Breast epithelium (tissue), 4 donors: Measurements from ENCODE around the gene NUDT16. TPM values are rescaled to one million over a fixed set of nuclear protein-coding genes. Genes with fewer than 3 reads are reported as not detected.

Source experiments
- DNase-seq, 2 donors: peaks; one replicate each; pipeline ENCODE4 v3.0.0-alpha.2; 2019; ENCODE audit warnings: low spot score in 2 of 2
- H3K27ac ChIP-seq, 2 donors: fragments of 200-600 bp; sonication (generic) in 1 of 2; one replicate each; pipeline ENCODE4 v1.5.1; 2016 to 2019; ENCODE audit warnings: mild to moderate bottlenecking in 1 of 2
- H3K27me3 ChIP-seq, 2 donors: fragments of 200-600 bp; sonication (generic) in 1 of 2; one replicate each; pipeline versions ENCODE4 v1.5.1 to v1.6.0; 2017 to 2019; ENCODE audit warnings: control low read depth in 1 of 2, mild to moderate bottlenecking in 1 of 2
- H3K36me3 ChIP-seq: fragments of 200-600 bp; one replicate; pipeline ENCODE4 v1.5.1; 2019
- H3K4me1 ChIP-seq, 2 donors: fragments of 200-600 bp; sonication (generic); one replicate each; pipeline ENCODE4 v1.5.1; 2016 to 2019; ENCODE audit warnings: control low read depth in 1 of 2
- H3K4me3 ChIP-seq, 3 donors: fragments of 200-600 bp; sonication (generic); 1 replicate in 2 of 3; 2 replicates in 1 of 3; pipeline ENCODE4 v1.5.1; 2016 to 2019; ENCODE audit warnings: mild to moderate bottlenecking in 3 of 3, moderate library complexity in 2 of 3
- H3K9me3 ChIP-seq, 2 donors: fragments of 200-600 bp; sonication (generic) in 1 of 2; one replicate each; pipeline ENCODE4 v1.5.1; 2016 to 2019; ENCODE audit warnings: control low read depth in 1 of 2
- CTCF ChIP-seq, 3 donors: fragments of 450-650 bp; IDR thresholded peaks; one replicate each; pipeline ENCODE4 v1.5.1; 2016 to 2017; ENCODE audit warnings: antibody characterized with exemption in 3 of 3, mild to moderate bottlenecking in 3 of 3, moderate library complexity in 3 of 3
- POLR2A ChIP-seq: fragments of 450-650 bp; IDR thresholded peaks from one replicate; pipeline ENCODE4 v1.6.1; 2016; ENCODE audit warnings: antibody characterized with exemption, mild to moderate bottlenecking, moderate library complexity
- POLR2AphosphoS5 ChIP-seq, 3 donors: sonication (generic); formaldehyde crosslinking; IDR thresholded peaks; one replicate each; pipeline ENCODE4 v1.6.1; 2017; ENCODE audit warnings: antibody characterized with exemption in 3 of 3
- intact Hi-C: fragments of 100-400 bp; cut with DNase I; formaldehyde crosslinking; loops from one replicate; pipeline ENCODE4 v1.15.1; 2023; ENCODE audit warnings: low total_unique reads
- total RNA-seq, 3 donors: library from RNA; depleted of rRNA; stranded (reverse); fragments of >200 nt; gene quantifications; one replicate each; pipeline ENCODE4 v1.1.0, GENCODE V29; 2016

Gene NUDT16
- total RNA-seq, 3 donors from 2014 or later = 20.3 to 86.7 (median 27.2) TPM

- no peaks in the 10 kb centered on the region for H3K27me3 ChIP-seq
- no peaks in the 10 kb centered on the region for H3K4me1 ChIP-seq
- DNase-seq = no peak
- H3K36me3 ChIP-seq = no peaks in the 10 kb centered on the region
- no peak overlapping the region for H3K27ac ChIP-seq
- no peak overlapping the region for H3K4me3 ChIP-seq
- no peak for TF ChIP-seq CTCF (IDR thresholded peaks at IDR 0.05)
- TF ChIP-seq POLR2A = no peak
- TF ChIP-seq POLR2AphosphoS5 (IDR thresholded peaks at IDR 0.05) = no peak
- H3K9me3 ChIP-seq = no peaks in the 10 kb centered on the region
- intact Hi-C loops = no loop called here
These were observed 12.8 kb downstream of the NUDT16 start for GRCh38 chr3:131394400-131394799.

GRCh38 chr3:131396170-131396569 lies 14.6 kb downstream of the NUDT16 start:
- intact Hi-C loops = no loop called here
- no peak for DNase-seq
- Histone ChIP-seq H3K4me3 (no peak overlapping the region), H3K4me1 (no peaks in the 10 kb centered on the region), H3K27me3 (no peaks in the 10 kb centered on the region), H3K9me3 (no peaks in the 10 kb centered on the region), H3K27ac (no peak overlapping the region), H3K36me3 (no peaks in the 10 kb centered on the region)
- TF ChIP-seq CTCF (IDR thresholded peaks at IDR 0.05) (no peak), POLR2AphosphoS5 (IDR thresholded peaks at IDR 0.05) (no peak), POLR2A (no peak)

- no peak for TF ChIP-seq CTCF (IDR thresholded peaks at IDR 0.05)
- TF ChIP-seq POLR2A = no peak
- no peak for TF ChIP-seq POLR2AphosphoS5 (IDR thresholded peaks at IDR 0.05)
- Histone ChIP-seq H3K36me3 (no peaks in the 10 kb centered on the region), H3K9me3 (no peaks in the 10 kb centered on the region), H3K27me3 (no peaks in the 10 kb centered on the region), H3K27ac (no peak overlapping the region), H3K4me1 (no peaks in the 10 kb centered on the region), H3K4me3 (no peak overlapping the region)
- DNase-seq = no peak
- intact Hi-C loops = no loop called here
These were observed 16.3 kb downstream of the NUDT16 start for GRCh38 chr3:131397889-131398288.

- no peak for DNase-seq
- Histone ChIP-seq H3K27ac (peak overlapping the region in 1 of 2 donors; percentile 44), H3K36me3 (no peaks in the 10 kb centered on the region), H3K9me3 (no peaks in the 10 kb centered on the region), H3K4me3 (no peak overlapping the region), H3K27me3 (no peaks in the 10 kb centered on the region), H3K4me1 (no peaks in the 10 kb centered on the region)
- no peak for TF ChIP-seq POLR2A
- TF ChIP-seq CTCF (IDR thresholded peaks at IDR 0.05) = no peak
- TF ChIP-seq POLR2AphosphoS5 (IDR thresholded peaks at IDR 0.05) = no peak
- intact Hi-C loops = no loop called here
These were observed 20.4 kb downstream of the NUDT16 start for GRCh38 chr3:131401978-131402377.

GRCh38 chr3:131402391-131403039 lies 20.9 kb downstream of the NUDT16 start:
- TF ChIP-seq POLR2AphosphoS5 (IDR thresholded peaks at IDR 0.05) = no peak
- TF ChIP-seq POLR2A = no peak
- no peak for TF ChIP-seq CTCF (IDR thresholded peaks at IDR 0.05)
- Histone ChIP-seq H3K27me3 (no peaks in the 10 kb centered on the region), H3K36me3 (no peaks in the 10 kb centered on the region), H3K4me3 (no peak overlapping the region), H3K27ac (peak overlapping the region; percentile 26 to 44), H3K9me3 (no peaks in the 10 kb centered on the region), H3K4me1 (no peaks in the 10 kb centered on the region)
- intact Hi-C loops = no loop called here
- no peak for DNase-seq
